GDM1 (cell line): ENCODE results near the gene GSG1.

Experiments
- DNase-seq: peaks from one replicate; lab custom pipeline; 2025; lab: John Stamatoyannopoulos, UW

Gene GSG1

GRCh38 chr12:13103391-13104033 lies at the start of gene GSG1:
GSG1 (minus strand) TSS chr12:13103667; CDS start chr12:13103512, 155 bp downstream.
- no peak for DNase-seq

GRCh38 chr12:13153180-13153579 lies 49.7 kb upstream of the GSG1 start:
- DNase-seq: no peak

- no peak for DNase-seq
Observed at GRCh38 chr12:13152756-13153155, 49.3 kb upstream of the GSG1 start.

GRCh38 chr12:13152281-13152680 lies 48.8 kb upstream of the GSG1 start:
- DNase-seq: no peak

- DNase-seq: no peak
Observed at GRCh38 chr12:13149411-13149810, 45.9 kb upstream of the GSG1 start.

GRCh38 chr12:13148485-13148847 lies 45.0 kb upstream of the GSG1 start:
- DNase-seq: no peak

- no peak for DNase-seq
Observed at GRCh38 chr12:13147688-13148484, 44.4 kb upstream of the GSG1 start.

- DNase-seq: no peak
Observed at GRCh38 chr12:13146336-13146938, 43.0 kb upstream of the GSG1 start.

- DNase-seq: peak; percentile 21
Observed at GRCh38 chr12:13144266-13144828, 40.9 kb upstream of the GSG1 start.

GRCh38 chr12:13142747-13143146 lies 39.3 kb upstream of the GSG1 start:
- no peak for DNase-seq

GRCh38 chr12:13141686-13142085 lies 38.2 kb upstream of the GSG1 start:
- DNase-seq: no peak

GRCh38 chr12:13135371-13136178 lies 32.1 kb upstream of the GSG1 start:
- no peak for DNase-seq

- no peak for DNase-seq
Observed at GRCh38 chr12:13133886-13134285, 30.4 kb upstream of the GSG1 start.

GRCh38 chr12:13130981-13131380 lies 27.5 kb upstream of the GSG1 start:
- no peak for DNase-seq

GRCh38 chr12:13128291-13128965 lies 25.0 kb upstream of the GSG1 start:
- no peak for DNase-seq

- no peak for DNase-seq
Observed at GRCh38 chr12:13127444-13127843, 24.0 kb upstream of the GSG1 start.

GRCh38 chr12:13126494-13126893 lies 23.0 kb upstream of the GSG1 start:
- DNase-seq: no peak

GRCh38 chr12:13125996-13126395 lies 22.5 kb upstream of the GSG1 start:
- no peak for DNase-seq

- DNase-seq: no peak
Observed at GRCh38 chr12:13124656-13125505, 21.4 kb upstream of the GSG1 start.

- no peak for DNase-seq
Observed at GRCh38 chr12:13121568-13121967, 18.1 kb upstream of the GSG1 start.

- DNase-seq: no peak
Observed at GRCh38 chr12:13120413-13120812, 16.9 kb upstream of the GSG1 start.
